HG02970 (cell line): ENCODE results near the gene TNS4.
"Not testable (repeated sequence)": the region's sequence is repeated elsewhere in the genome, so short reads cannot be mapped to it uniquely, and the experiment has no call there.

Experiments used
- ATAC-seq: cut with Tn5 transposase; IDR thresholded peaks from one replicate; pipeline ENCODE4 v1.9.1; 2021; ENCODE audit warnings: mild to moderate bottlenecking, moderate library complexity, moderate number of reproducible peaks; ENCODE audit not compliant: unreplicated experiment, low FRiP score

The TNS4 gene, protein sequence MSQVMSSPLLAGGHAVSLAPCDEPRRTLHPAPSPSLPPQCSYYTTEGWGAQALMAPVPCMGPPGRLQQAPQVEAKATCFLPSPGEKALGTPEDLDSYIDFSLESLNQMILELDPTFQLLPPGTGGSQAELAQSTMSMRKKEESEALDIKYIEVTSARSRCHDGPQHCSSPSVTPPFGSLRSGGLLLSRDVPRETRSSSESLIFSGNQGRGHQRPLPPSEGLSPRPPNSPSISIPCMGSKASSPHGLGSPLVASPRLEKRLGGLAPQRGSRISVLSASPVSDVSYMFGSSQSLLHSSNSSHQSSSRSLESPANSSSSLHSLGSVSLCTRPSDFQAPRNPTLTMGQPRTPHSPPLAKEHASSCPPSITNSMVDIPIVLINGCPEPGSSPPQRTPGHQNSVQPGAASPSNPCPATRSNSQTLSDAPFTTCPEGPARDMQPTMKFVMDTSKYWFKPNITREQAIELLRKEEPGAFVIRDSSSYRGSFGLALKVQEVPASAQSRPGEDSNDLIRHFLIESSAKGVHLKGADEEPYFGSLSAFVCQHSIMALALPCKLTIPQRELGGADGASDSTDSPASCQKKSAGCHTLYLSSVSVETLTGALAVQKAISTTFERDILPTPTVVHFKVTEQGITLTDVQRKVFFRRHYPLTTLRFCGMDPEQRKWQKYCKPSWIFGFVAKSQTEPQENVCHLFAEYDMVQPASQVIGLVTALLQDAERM

DNA sequence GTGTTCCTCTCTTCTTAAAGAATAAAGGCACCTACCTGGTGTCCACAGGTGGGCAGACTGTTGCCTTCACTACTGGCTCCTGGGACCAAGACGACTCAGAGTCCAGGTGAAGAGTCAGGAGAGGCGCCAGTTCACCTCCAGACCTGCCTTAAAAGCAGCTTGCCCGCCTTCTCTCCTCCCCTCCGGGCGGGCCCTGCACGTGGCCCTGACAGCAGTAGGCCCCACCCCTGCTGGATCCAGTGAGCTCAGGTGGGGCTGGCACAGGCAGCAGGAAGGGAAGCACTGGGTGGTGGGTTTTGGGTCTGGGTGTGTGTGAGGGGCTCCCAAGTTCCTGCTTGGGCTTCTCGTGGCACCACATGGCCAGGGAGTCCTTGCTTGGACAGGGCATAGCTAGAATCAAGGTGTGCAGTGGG is at the start of gene TNS4:
TSS of gene TNS4 (minus strand) at position 125 of the 413 bp plus-strand sequence. CDS start 5,198 bp downstream, outside the sequence.
- no peak for ATAC-seq

DNA sequence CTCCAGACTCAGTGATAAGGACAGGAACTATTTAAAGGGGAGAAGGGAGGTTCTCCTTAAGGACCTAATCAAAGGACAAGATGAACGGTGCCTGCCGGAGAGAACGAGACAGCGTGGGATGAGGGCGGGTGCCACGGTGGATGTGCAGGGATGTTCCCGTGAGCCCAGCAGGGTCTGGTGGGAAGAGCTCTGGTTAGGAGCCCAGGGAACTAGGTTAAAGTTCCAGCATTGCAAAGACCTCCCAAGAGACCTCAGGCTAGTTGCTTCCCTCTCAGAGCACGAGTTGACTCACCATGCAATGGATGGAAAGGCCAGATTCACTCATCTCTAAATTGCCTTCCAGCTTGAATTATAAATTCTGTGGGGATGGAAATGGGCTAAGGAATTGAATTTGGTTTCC is 49.2 kb upstream of the TNS4 start:
- no peak for ATAC-seq

DNA sequence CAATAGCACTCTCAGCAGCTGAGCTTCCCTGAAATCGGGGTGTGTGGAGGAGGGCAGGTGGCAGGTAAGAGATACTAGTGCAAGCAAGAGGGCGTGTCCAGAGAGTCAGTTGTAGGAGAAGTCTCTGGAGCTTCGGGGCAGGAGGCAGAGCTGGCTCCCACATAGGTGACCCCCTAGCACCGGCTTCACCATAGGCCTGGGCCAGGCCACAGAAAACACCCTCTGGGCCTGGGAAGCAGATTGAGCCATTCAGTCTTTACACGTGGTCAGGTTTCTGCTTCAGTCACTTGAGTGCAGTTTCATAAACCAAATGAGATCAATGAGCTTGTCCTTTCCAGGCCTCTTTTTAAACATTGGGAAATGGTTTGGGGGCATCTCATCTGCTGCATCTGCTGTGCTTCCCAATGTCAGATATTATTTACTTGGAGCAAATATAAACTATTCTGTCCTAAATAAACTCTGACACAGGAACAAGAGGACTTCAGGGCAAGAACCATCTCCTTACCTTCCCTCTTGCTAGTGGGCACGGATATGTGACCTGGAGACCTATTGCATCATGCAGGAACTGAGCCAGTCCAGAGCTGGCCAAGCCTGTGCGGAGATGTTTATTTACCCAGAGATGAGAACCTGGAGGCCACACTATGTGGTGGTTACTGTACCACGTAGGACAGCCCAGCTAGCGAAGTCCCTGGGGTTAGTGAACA is 47.7 kb upstream of the TNS4 start:
- no peak for ATAC-seq

DNA sequence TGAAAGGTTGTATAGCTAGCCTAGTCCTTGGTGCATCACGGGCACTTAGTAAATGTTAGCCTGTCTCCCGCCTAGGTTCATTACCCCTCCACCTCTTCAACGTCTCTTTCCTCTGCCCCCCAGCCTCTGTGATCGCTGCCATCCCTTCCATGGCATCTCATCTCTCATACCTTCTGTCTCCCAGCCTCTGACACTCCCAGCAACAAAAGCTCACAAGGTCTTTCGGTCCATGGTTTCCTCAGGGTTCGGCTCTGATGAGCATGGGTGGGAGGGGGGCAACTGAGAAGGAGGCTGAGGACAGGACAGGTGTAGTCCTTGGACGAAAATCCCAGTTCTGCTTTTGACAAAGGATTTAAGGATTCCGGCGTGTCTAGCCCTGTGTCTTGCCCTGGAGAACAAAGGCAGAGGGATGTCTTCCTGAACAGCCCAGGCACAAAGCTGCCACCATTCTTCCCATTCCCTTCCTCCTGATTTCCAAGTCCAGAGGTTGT is 47.1 kb upstream of the TNS4 start:
- no peak for ATAC-seq

DNA sequence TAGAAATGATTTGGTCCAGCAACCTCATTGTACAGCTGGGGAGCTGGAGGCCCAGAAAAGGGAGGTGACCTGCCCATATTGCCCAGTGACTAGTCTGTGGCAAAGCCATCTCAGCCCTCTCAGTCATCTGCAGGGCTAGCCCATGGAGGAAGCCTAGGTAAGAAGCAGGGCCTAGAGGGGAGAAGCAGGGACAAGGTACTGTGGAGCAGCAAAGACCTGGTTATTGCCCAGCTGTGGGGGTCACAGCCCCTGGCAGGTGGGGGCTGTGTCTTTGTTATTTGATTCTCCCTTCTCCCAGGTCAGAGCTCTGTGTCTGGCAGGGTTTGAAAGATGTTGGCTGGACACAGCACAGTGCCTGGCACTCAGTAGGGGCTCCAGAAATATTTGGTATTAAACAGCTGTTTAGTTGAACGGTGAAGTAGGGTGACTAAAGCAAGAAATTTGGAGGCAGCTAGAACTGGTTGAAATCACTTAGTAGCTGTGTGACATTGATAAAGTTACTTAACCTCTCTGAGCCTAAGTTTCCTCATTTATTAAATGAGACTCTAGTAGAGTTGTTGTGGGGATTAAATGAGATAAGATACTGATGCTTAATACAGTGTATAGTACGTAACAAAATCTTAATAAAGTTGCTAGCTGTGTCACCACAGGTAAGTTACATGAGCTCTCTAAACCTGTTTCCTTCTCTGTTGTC is 46.5 kb upstream of the TNS4 start:
- ATAC-seq = no peak

DNA sequence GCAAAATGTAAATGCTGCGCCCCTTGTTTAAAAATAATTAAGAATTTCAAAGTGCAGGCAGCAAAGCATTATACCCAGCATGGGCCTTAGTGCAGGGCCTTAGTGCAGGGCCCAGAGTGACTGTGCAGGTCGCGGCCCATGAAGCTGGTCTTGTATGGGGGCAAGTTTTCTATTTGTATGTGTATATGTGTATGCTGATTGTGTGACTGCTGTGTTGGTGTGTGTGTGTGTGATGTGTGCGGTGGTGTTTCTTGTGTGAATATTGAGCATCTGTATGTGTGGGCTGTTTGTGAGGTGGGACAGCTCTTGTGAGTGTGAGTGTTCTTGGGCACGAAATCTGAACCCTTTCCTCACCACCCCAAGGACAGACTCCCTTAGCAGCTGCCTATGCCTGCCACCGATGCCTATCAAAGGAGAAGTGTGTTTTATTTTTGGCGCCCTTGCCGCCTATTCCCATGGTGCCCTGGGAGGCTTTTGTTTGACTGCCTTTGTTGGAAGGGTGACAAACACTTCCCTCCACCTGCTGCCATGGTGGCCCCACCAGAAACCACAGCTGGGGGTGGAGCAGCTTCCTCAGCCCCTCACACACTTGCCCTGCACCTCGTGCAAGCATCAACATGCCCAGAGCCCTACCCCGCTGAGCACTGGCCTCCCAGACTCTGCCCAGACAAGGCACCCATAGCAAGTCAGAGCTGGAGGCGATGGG is 45.8 kb upstream of the TNS4 start:
- no peak for ATAC-seq

DNA sequence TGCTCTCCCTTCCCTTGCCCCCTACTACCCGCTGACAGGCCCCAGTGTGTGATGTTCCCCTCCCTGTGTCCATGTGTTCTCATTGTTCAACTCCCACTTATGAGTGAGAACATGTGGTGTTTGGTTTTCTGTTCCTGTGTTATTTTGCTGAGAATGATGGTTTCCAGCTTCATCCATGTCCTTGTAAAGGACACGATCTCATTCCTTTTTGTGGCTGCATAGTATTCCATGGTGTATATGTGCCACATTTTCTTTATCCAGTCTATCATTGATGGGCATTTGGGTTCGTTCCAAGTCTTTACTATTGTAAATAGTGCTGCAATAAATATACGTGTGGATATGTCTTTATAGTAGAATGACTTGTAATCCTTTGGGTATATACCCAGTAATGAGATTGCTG is 45.1 kb upstream of the TNS4 start:
- ATAC-seq = not testable (repeated sequence)

DNA sequence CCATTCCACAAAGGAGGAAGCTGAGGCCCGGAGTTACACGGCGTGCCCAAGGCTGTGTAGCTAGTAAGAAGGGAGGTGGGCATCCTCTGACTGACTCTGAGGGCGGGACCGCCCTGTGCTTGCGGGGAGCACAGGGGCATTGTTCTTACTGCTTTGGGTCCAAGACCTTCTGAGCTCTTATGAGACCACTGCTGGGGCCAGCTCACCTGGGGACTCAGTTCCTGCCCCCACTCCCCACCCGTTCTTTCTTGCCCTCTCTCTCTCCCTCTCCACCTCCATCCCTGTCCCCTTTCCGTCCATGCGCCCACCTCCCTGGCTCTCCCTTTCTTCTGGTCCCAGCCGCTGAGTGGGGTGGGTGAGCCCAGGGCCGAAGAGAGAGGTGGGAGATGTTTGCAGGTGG is 44.2 kb upstream of the TNS4 start:
- ATAC-seq = no peak

DNA sequence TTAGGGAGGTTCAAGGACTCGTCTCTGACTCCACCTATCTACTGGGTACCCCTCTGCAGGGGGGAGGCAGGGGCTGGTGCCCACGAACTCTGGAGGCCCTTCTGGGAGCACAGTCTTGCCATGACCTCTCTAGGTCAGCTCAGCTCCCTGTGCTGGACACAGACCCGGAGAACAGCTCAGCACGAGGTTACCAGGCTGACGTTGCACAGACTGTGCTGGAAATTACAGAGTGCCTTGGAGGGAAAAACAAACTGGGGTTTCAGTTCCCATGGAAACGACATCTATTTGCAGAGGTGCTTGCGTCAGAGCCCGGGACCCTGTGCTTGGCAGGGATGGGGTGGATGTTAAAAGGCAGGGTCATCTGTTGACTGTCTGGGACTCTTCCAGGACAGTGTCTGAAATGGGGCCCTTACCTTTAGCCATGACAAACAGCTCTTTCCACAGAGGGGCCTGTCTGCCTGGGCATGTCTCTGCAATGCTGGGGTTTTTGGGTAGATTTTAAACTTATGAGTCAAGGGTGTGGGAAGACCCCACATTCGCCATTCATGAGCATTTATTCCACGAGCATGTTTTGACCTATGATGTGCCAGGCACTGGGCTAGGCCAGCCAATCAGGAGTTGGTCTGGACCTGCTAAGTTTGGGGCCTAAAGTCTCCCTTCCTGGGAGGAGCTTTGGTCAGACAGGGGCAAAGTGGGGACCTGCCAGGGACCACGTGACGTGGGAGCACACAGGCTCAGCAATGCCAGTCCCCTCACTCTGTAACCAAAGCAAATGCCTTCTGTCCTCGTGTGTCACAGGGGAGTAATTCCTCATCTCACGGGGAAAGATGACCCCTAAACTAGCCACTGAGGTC is 41.4 kb upstream of the TNS4 start:
- ATAC-seq = peak; percentile 39

DNA sequence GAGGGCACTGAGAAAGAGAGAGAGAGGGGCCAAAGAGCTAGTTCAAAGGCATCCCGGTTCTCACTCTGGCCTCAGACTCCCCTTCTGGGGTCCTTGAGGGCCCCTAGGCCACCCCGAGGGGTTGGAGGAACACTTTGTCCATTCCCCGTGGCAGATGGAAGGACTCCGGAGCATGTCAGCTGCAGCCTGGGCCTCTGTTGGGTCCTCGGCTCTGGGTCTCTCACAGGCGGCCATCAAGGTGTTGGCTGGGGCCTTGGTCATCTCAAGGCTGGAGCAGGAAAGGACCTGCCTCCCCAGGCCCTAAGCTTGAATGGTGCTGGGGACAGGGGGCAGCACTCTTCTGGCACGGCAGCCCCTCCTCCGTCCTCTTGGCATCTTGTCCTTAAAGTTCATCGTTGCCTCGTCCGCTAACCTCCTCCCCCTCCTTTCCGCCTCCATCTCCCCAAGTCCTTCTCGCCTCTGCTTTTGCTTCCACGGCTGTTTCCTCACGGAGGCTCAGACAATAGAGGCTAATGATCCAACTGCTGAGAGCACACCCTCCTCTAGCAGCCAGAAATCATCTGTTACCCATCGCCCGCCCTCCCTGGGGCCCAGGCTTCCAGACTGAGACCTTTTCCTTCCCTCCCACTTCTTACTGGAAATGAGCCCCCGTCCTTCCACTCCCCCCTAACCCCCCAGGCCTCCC is 40.6 kb upstream of the TNS4 start:
- ATAC-seq = no peak

DNA sequence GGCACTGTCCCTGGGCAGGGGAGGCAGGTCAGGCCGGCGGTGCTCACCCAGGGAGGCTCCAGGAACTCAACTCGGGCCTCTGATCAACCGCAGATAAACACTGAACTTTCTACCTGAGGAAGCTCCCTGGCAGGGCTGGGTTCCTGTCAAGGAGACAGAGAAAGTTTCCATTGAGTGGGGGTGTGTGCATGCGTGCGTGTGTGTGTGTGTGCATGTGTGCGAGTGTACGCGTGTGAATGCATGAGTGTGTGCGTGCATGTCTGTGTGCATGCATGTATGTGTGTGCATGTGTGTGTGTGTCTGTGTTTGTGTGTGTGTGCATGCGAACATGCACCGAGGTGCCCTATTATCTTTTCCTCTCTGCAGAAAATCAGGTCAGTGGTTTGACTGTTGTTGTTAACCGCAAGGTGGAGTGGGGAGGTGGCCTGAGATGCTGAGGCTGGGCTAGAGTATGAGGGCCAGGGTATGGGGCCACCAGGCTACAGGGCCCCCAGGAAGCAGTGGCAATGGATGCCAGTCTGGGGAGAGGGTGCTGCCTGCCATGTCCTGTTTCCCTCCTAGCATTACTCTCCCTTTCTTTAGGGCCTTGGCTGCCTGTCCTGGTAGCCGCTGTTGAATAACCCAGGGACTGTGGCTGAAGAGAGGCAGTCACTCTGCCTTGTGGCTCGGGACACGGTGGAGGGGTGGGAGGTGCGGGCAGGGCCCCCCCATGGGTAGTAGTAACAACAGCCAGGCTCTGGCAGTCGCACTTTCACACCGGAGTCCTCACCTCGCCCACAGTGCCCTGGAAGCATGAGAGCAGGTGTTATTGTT is 39.8 kb upstream of the TNS4 start:
- ATAC-seq = no peak

DNA sequence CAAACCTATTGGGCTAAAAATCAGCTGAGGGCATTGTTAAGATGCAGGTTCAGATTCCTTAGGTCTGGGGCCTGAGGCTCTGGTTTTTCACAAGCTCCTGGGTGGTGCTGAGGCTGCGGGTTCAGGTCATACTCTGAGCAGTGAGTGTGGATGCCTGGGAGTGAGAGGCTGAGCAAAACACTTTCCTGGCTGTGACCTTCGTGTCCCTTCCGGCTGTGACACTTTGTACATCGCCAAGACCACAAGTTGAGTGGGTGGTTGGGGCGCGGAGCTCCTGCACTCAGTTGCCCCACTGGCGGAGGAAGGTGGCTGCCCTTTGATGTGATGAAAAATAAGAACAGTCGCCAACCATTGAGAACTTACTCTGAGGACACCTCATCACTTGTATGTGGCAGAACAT is 39.0 kb upstream of the TNS4 start:
- no peak for ATAC-seq

DNA sequence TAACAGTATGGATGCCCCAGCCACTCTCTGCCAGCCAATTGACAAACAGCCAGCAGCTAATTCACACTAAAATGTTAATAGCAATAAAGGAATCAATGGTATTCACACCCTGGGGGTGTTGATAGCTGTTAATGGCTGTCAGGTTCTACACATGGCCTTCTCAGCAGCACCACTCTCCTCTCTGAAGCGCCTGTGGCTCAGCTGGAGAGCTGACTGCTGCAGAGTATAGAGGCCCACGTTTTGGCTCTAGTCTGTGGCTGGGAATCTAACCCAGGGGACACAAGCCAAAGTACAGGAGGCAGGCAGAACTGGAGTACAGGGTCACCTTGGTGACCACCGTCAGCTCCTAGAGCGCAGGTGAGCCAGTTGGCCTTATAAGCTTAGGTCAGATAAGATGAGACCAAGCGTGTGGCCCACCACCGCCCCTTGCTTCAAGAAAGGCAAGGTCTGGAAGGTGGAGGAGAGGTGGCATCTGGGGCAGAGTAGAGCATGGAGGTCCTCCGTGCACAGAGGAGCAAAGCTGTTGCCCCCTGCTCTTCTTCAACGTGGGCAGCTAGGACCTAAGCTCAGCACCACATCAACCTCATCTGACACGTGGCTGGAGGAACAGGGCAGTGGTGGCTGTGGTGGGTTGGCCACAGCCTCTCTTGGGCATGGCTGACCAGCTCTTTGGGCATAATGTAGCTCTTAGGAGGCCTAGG is 38.4 kb upstream of the TNS4 start:
- ATAC-seq = no peak

DNA sequence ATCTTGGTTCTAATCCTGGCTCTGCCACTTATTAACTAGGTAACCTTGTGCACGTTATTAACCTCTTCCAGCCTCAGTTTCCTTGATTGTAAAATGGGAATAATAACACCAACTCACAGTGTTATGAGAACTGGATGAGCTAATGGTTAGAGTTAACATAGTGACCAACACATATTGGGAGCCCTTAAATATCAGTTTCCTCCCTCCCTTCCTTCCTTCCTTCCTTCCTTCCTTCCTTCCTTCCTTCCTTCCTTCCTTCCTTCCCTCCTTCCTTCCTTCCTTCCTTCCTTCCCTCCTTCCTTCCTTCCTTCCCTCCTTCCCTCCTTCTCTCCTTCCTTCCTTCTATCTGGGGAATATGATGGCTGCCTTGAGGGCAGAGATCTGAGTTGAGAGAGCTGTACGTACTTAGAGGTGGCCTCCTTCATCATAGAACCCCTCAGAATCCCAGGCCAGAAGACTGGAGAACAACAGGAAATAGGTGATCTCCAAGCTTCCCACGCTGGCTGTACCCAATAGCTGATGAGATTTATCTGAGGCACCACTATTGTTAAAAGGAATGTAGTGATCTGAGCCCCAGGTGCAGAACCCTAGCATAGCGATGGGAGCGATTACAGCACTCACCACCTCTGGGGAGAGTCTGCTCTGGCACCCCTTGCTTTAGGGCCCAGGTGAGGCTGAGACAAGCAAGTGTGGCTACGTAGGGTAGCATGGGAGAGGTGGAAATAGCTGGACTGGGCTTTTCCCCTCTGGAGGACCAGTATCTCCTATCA is 37.7 kb upstream of the TNS4 start:
- ATAC-seq = no peak

DNA sequence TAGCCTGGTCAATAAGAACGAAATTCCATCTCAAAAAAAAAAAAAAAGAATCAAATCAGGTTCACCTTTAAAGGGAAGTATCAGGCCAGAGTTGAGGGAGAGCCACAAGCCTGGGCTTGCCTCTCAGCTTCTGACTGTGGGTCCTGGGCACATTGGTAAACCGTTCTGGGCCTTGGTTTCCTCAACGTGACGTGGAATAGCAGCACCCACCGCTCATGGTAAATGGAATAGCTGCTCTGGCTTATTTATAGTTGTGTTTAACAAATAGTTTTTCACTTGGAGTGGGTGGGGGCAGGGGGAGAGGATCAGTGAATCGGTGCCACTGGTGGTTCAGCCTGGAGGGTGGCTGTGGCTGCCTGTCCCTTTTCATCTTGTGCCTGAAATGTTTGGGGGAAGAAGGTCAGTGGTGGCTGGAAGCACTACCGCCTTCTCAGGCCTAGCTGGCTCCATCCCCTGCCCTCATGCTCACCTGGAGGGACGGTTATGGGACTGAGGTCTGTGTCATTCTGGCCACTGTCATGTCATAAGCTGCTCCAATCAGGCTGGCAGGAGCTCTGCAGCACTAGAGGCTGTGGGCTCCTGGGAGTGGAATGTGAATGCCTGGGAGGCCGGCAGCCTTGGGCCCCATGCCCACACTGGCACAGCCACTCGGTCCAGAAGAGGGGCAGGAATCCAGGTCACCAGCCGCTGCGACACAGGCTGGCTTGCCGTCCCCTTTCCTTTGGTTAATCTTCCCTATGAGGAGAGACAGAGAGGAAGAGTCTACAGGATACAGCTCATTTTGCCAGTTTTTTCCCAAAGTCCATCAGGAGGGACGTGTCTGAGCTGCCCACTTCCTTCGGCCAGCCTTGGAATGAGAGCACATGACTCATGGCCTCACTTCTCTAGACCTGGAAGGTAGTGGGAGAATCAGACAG is 36.9 kb upstream of the TNS4 start:
- ATAC-seq = no peak
